RWPE2 (cell line): ENCODE data around the gene PLAC1.

Source experiments
- ATAC-seq: fragments of 200-7000 bp; cut with Tn5 transposase; 3 replicates; pipeline ENCODE4 v1.9.1; 2021; ENCODE audit warnings: low read depth
- DNase-seq: peaks from one replicate; pipeline ENCODE4 v3.0.0-alpha.2; 2020; ENCODE audit warnings: low spot score
- H3K27ac ChIP-seq: fragments of 450-650 bp; 2 replicates; pipeline ENCODE4 v1.5.1; 2017; ENCODE audit warnings: mild to moderate bottlenecking; ENCODE audit not compliant: poor library complexity, severe bottlenecking
- H3K27me3 ChIP-seq: fragments of 250-450 bp; sonication (Bioruptor Pico); 2 replicates; pipeline ENCODE4 v1.5.1; 2021; ENCODE audit warnings: mild to moderate bottlenecking, moderate library complexity; ENCODE audit not compliant: insufficient read depth, poor library complexity, severe bottlenecking
- H3K36me3 ChIP-seq: fragments of 250-450 bp; sonication (Bioruptor Pico); 2 replicates; pipeline ENCODE4 v1.5.1; 2020; ENCODE audit warnings: low read depth, mild to moderate bottlenecking, moderate library complexity
- H3K4me1 ChIP-seq: fragments of 250-450 bp; sonication (Bioruptor Pico); 2 replicates; pipeline ENCODE4 v1.5.1; 2021; ENCODE audit warnings: mild to moderate bottlenecking, moderate library complexity; ENCODE audit not compliant: insufficient read depth, poor library complexity, severe bottlenecking
- H3K4me3 ChIP-seq: fragments of 250-450 bp; sonication (Bioruptor Pico); 2 replicates; pipeline ENCODE4 v1.5.1; 2021; ENCODE audit warnings: mild to moderate bottlenecking, moderate library complexity; ENCODE audit not compliant: severe bottlenecking
- H3K9me3 ChIP-seq: fragments of 250-450 bp; sonication (Bioruptor Pico); 2 replicates; pipeline ENCODE4 v1.5.1; 2021; ENCODE audit warnings: mild to moderate bottlenecking, moderate library complexity; ENCODE audit not compliant: severe bottlenecking
- CTCF ChIP-seq: fragments of 450-650 bp; IDR thresholded peaks from one replicate; pipeline ENCODE4 v1.5.1; 2017; ENCODE audit warnings: mild to moderate bottlenecking, moderate library complexity; ENCODE audit not compliant: poor library complexity, severe bottlenecking

Gene PLAC1

GRCh38 chrX:134566506-134566905, 91.8 kb downstream of the PLAC1 start:
- no peak for TF ChIP-seq CTCF
- Histone ChIP-seq H3K4me1 (peaks cover 2% of the 10 kb centered on the region), H3K4me3 (no peak overlapping the region), H3K27me3 (no peaks in the 10 kb centered on the region), H3K9me3 (no peaks in the 10 kb centered on the region), H3K27ac (no peak overlapping the region), H3K36me3 (no peaks in the 10 kb centered on the region)
- ATAC-seq, result no peak
- DNase-seq, result no peak

- Histone ChIP-seq H3K27ac (no peak overlapping the region), H3K36me3 (no peaks in the 10 kb centered on the region), H3K4me3 (no peak overlapping the region), H3K27me3 (no peaks in the 10 kb centered on the region), H3K9me3 (no peaks in the 10 kb centered on the region), H3K4me1 (no peaks in the 10 kb centered on the region)
- no peak for TF ChIP-seq CTCF
- ATAC-seq (no peak), DNase-seq (no peak)
These were observed 96.3 kb downstream of the PLAC1 start for GRCh38 chrX:134562002-134562401.

- Histone ChIP-seq H3K9me3 (no peaks in the 10 kb centered on the region), H3K36me3 (no peaks in the 10 kb centered on the region), H3K27ac (no peak overlapping the region), H3K27me3 (no peaks in the 10 kb centered on the region), H3K4me1 (no peaks in the 10 kb centered on the region), H3K4me3 (no peak overlapping the region)
- DNase-seq (no peak), ATAC-seq (no peak)
- no peak for TF ChIP-seq CTCF
These were observed 100.1 kb downstream of the PLAC1 start for GRCh38 chrX:134558133-134558532.

- H3K27me3 ChIP-seq, result no peaks in the 10 kb centered on the region
- no peak for TF ChIP-seq CTCF
- DNase-seq (no peak), ATAC-seq (no peak)
- no peak overlapping the region for H3K4me3 ChIP-seq
- no peak overlapping the region for H3K27ac ChIP-seq
- H3K4me1 ChIP-seq, result peaks cover 16% of the 10 kb centered on the region
- no peaks in the 10 kb centered on the region for H3K36me3 ChIP-seq
- H3K9me3 ChIP-seq, result no peaks in the 10 kb centered on the region
These were observed 104.0 kb downstream of the PLAC1 start for GRCh38 chrX:134554291-134554690.

- no peaks in the 10 kb centered on the region for H3K27me3 ChIP-seq
- TF ChIP-seq CTCF, result no peak
- H3K9me3 ChIP-seq, result no peaks in the 10 kb centered on the region
- no peak overlapping the region for H3K4me3 ChIP-seq
- H3K36me3 ChIP-seq, result peaks cover 12% of the 10 kb centered on the region
- no peak for ATAC-seq
- no peak for DNase-seq
- peaks cover 16% of the 10 kb centered on the region for H3K4me1 ChIP-seq
- H3K27ac ChIP-seq, result peak overlapping the region; percentile 88
These were observed 105.9 kb downstream of the PLAC1 start for GRCh38 chrX:134552351-134552750.
